GM19025 (cell line): Measurements from ENCODE around the gene HSPA1B.
"Not testable (repeated sequence)": the region's sequence is repeated elsewhere in the genome, so short reads cannot be mapped to it uniquely, and the experiment has no call there.

Experiments used
- ATAC-seq: cut with Tn5 transposase; IDR thresholded peaks from one replicate; pipeline ENCODE4 v1.9.1; 2021; ENCODE audit warnings: mild to moderate bottlenecking, low read depth, moderate library complexity; ENCODE audit not compliant: unreplicated experiment

The HSPA1B gene

GRCh38 chr6:31827286-31828079 lies at the start of gene HSPA1B:
Gene HSPA1B (plus strand): TSS chr6:31827738. CDS start chr6:31827951, 213 bp downstream.
- ATAC-seq, result peak; percentile 71

DNA sequence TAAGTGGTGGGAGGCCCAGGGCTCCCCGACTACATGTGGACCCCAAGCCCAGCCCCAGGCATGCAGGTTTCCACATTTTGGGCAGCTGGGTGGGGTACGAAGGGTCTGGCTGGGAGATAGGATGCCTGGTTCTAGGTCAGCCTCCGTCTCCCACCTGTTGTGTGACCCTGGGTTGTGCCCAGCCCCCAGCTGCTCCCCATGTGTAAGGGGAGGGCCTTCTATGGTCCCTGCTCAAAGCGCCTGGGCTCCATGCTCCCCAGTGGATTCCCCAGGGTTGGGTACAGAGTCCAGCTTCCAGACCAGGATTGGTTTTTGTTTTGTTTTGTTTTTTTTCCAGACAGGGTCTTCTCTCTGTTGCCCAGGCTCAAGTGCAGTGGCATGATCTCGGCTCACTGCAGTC lies 49.3 kb upstream of the HSPA1B start:
- no peak for ATAC-seq

DNA sequence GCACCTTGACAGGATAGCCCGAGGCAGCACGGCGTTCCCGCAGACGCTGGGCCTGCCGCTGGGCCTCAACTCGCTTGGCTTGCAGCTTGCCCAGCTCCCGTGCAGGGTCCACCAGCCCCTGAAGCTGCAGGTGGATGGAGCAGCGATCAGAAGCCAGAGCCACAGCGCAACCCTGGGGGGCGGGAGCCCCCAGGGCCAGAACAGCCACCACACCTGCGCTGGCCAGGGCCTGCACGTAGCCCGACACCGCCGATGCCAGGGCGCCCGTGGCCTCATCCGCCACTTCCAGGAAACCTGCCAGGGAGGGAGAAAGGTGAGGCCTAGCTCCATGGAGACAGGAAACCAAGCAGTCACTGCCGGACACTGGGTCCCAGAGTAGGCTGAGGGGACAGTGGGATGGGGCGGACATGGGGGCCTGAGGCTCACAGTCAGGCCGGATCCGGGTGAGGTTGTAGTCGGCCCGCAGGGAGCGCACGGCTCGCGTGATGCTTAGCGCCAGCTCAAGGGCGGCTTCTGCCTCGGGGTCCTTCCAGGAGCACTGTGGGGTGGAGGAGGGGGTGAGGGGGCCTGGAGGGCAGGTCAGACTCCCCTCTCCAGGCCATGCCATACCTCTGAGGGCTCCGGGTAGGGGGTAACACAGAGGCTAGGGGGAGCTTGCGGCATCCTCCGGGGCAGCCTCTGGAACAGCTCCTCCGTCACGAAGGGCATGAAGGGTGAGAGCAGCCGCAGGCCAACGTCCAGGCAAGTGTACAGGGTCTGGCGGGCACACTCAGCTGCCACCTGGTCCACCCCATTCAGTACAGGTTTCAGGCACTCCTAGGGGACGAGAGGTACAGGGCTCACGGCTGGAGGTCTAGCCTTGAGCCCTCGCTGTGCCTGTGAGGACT lies 48.3 kb upstream of the HSPA1B start:
- ATAC-seq, result no peak

GRCh38 chr6:31779908-31780307 lies 47.6 kb upstream of the HSPA1B start:
- ATAC-seq, result no peak

- no peak for ATAC-seq
These were observed 46.9 kb upstream of the HSPA1B start for GRCh38 chr6:31780507-31781243.

- ATAC-seq, result no peak
These were observed 46.1 kb upstream of the HSPA1B start for GRCh38 chr6:31781244-31782125.

- ATAC-seq, result no peak
These were observed 45.2 kb upstream of the HSPA1B start for GRCh38 chr6:31782126-31782855.

GRCh38 chr6:31784098-31784925 lies 43.2 kb upstream of the HSPA1B start:
- no peak for ATAC-seq

- ATAC-seq, result no peak
These were observed 42.1 kb upstream of the HSPA1B start for GRCh38 chr6:31785475-31785874.

DNA sequence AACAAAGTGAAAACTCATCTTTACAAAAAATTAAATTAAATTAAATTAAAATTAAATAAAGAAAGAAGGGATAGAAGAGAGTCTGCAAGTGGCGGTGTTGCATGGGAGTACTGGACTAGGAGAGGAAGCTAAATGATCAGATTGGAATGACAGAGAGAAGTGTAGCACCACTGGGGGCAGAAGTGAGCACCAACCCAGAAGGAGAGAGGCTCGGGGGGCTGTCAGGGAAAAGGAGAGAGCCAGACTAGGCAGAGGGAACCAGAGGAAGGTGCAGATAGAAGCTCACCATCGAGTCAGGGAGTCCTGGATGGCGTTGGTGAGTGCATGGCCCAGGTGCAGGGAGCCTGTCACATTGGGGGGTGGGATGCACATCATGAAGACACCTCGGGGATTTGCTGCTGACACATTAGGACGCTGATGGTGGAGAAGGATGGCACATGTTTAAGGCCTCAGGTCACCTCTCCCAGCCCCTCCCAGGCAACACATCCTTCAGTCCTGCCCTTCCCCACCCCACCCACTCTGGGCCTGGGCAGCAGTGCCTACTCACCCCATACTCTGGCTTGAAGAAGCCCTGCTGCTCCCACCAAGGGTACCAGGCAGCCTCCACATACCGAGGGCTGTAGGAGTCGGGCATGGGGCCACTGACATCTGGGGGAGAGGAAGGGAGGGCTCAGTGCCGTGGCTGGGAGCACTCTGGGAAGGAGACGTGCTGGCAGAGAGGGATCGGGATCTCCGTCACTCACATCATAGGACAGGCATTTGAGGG lies 36.0 kb upstream of the HSPA1B start:
- ATAC-seq, result no peak

DNA sequence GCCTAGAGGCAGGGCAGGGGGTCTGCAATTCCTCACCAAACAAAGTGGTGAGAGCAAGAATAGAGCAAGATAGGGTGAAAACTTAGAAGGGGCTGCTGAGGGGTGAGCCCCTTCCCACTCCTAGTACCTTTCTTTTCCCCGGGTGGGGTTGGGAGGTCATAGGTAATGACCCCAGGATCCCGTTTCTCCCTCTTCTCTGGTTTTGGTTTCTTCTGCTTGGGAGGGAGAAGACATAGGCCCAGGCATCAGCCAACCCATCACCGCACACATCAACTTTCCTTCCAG lies 35.5 kb upstream of the HSPA1B start:
- no peak for ATAC-seq

DNA sequence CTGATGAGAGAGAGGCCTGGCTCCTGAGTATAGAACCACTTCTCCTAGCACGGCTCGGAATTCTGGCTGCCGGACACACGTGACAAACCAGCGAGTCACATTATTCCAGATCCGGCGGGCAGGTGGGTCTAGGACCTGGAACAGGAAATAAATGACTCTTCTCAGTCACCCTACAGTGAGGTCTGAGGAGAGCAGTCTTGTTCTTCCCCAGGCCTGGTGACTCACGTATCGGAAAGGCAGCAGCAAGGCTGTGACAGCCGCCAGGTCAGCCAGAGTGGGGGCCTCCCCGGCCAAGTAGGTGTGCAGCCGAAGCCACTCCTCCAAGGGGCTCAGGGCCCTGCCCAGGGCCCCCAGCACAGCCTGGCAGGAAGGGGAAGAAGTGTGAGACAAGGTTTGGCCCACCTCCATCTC lies 34.8 kb upstream of the HSPA1B start:
- ATAC-seq, result no peak

DNA sequence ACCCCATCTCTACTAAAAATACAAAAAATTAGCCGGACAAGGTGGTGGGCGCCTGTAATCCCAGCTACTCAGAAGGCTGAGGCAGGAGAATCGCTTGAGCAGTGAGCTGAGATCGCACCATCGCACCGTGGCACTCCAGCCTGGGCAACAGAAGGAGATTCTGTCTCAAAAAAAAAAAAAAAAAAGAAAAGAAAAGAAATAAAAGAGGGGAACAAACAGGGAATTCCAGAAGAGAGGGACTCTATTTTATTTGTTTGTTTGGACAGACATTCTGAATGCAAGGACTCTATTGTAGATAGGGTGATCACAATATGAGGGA lies 33.7 kb upstream of the HSPA1B start:
- not testable (repeated sequence) for ATAC-seq

- ATAC-seq, result no peak
These were observed 33.2 kb upstream of the HSPA1B start for GRCh38 chr6:31794294-31794865.

DNA sequence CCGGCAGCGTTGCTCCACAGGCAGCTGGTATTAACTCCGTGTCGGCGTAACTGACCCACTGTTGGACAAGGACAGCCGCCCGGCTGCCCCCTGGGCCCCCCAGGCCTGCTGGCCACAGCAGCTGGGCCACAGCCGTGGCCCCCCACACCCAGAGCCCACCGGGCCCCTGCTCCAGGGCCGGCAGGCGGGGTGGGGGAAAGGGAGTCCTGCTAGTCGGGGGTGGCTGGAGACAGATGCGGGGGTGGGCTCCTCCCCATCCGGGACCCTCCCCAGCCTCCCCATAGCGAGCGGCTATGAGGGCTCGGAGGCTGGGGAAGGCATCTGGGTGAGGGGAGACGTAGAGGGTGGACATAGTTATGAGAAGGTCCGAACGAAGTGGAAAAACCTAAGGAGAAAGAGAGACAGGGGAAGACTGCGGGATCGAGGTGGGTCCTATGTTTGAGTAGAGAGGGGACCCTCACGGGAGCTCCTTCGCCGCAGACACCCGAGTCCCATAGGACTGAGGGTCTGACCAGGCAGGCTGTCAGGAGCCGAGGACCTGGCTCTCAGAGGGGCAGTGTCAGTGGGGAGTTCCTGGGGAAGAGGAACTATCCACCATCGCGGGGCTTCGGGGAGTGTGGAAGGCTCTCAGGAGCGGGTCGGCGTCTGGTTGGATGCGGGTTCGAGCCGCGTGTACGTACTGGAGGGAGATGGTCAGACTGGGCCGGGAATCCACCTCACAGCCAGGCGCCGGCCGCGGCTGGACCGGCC lies 32.5 kb upstream of the HSPA1B start:
- ATAC-seq, result peak; percentile 4

DNA sequence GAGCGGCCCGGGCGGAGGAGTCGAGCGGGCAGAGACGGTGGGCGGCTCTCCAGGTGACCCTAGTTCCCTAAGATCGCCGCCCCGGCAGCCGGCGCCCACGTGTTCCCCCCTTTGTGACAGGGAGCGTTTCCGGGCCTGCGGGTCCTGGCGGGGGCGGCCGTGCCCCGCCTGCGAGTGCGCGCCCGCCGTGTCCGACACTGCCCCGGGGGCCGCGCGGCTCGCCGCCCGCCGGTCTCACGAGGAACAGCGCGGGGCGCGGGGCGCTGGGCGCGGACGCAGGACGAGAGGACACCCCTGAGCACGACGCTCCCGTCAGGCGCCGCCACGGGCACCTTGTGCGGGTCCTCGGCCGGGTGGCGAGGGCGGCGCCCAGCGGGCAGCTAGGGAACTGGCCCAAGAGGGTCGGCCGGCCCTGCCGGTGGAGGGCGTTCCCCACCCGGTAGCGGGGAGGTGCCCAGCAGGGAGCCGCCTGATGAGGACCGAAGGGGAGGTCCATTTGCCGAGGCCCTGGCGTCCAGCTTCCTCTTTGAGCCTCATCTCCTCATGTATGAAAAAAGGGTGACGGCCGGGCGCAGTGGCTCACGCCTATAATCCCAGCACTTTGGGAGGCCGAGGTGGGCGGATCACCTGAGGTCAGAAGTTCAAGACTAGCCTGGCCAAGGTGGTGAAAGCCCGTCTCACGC lies 31.8 kb upstream of the HSPA1B start, which contains the start of gene VARS1:
TSS of gene VARS1 (minus strand) at position 137 of the 683 bp plus-strand sequence. CDS start 535 bp downstream, outside the sequence.
- peak; percentile 78 for ATAC-seq
